NCI-H128 (cell line): ENCODE measurements around the gene AAK1.

Experiments
- DNase-seq: peaks from one replicate; lab custom pipeline; 2025; ENCODE audit not compliant: unreplicated experiment; lab: John Stamatoyannopoulos, UW

The AAK1 gene

GRCh38 chr2:69546646-69547045, 96.9 kb downstream of the AAK1 start:
- DNase-seq = no peak

GRCh38 chr2:69545477-69545932, 98.0 kb downstream of the AAK1 start:
- DNase-seq = no peak

- DNase-seq = no peak
These were observed 98.6 kb downstream of the AAK1 start for GRCh38 chr2:69544951-69545350.

- no peak for DNase-seq
These were observed 104.0 kb downstream of the AAK1 start for GRCh38 chr2:69539549-69539908.

GRCh38 chr2:69538872-69539548, 104.5 kb downstream of the AAK1 start:
- DNase-seq = no peak

- DNase-seq = no peak
These were observed 105.3 kb downstream of the AAK1 start for GRCh38 chr2:69538249-69538648.

- no peak for DNase-seq
These were observed 107.7 kb downstream of the AAK1 start for GRCh38 chr2:69535817-69536241.

- no peak for DNase-seq
These were observed 112.4 kb downstream of the AAK1 start for GRCh38 chr2:69531186-69531585.

GRCh38 chr2:69529480-69529879, 114.1 kb downstream of the AAK1 start:
- no peak for DNase-seq

GRCh38 chr2:69525261-69525660, 118.3 kb downstream of the AAK1 start:
- no peak for DNase-seq

GRCh38 chr2:69524799-69525198, 118.7 kb downstream of the AAK1 start:
- DNase-seq = no peak

- no peak for DNase-seq
These were observed 121.8 kb downstream of the AAK1 start for GRCh38 chr2:69521747-69522146.

GRCh38 chr2:69518841-69519240, 124.7 kb downstream of the AAK1 start:
- no peak for DNase-seq

- no peak for DNase-seq
These were observed 126.1 kb downstream of the AAK1 start for GRCh38 chr2:69517410-69517809.

- DNase-seq = no peak
These were observed 128.7 kb downstream of the AAK1 start for GRCh38 chr2:69514819-69515218.

- DNase-seq = no peak
These were observed 129.1 kb downstream of the AAK1 start for GRCh38 chr2:69514406-69514805.

- DNase-seq = no peak
These were observed 131.1 kb downstream of the AAK1 start for GRCh38 chr2:69512446-69512845.

- DNase-seq = no peak
These were observed 133.3 kb downstream of the AAK1 start for GRCh38 chr2:69510204-69510603.

GRCh38 chr2:69509750-69510140, 133.8 kb downstream of the AAK1 start:
- no peak for DNase-seq

- DNase-seq = no peak
These were observed 134.4 kb downstream of the AAK1 start for GRCh38 chr2:69509011-69509749.

- no peak for DNase-seq
These were observed 137.8 kb downstream of the AAK1 start for GRCh38 chr2:69505710-69506109.

- no peak for DNase-seq
These were observed 142.2 kb downstream of the AAK1 start for GRCh38 chr2:69501301-69501700.

GRCh38 chr2:69499966-69500365, 143.6 kb downstream of the AAK1 start:
- no peak for DNase-seq
